HG02678 (cell line): ENCODE measurements around the gene ETFB.

Experiments used
- ATAC-seq: cut with Tn5 transposase; IDR thresholded peaks from one replicate; pipeline ENCODE4 v1.9.1; 2021; ENCODE audit warnings: mild to moderate bottlenecking, moderate library complexity; ENCODE audit not compliant: unreplicated experiment

ETFB gene

DNA sequence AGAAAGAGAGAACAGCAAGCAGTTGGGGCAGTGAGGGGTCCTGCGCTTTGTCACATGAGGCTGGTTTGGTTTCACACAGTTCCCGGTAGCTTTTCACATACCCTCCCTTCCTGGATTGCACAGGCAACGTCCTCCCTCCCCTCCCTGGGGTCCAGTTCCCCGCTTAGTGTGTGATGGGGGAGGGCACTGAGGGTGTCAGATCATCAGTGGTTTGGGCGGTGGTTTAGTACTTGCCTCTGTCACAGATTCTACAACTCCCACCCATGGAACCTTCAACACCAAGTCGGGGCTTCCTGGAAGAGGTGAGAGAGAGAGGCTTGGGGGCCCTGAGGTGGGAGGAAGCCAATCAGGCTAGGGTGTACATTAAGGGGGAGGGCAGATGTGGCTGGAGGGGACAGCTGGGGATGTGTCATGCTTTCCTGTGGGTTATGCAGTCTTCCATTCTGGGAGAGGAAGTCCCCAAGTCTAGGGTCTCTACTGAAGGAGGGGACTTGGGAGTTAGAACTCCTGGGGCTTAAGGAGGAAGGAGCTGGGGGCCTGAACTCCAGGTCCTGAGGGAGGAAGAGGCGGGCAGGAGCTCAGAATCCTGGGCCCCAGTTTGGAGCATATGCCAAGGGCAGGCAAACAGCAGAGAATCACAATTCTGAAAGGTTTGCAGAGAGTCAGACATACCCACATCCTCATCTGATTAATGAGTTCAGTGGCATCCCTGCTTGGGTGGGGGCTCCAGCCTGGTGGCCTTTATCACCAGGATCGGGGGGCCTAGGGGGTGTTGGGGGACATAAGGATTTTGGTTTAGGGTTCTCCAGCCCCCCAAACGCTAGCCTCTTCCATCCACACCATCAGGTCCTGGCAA is 6.7 kb upstream of the ETFB start, which contains the start of gene NKG7:
TSS of gene NKG7 (minus strand) at position 6 of the 856 bp plus-strand sequence. CDS start 119 bp downstream, outside the sequence.
- peak; percentile 39 for ATAC-seq

- ATAC-seq: no peak
These were observed 5.9 kb upstream of the ETFB start for GRCh38 chr19:51372021-51372648.

DNA sequence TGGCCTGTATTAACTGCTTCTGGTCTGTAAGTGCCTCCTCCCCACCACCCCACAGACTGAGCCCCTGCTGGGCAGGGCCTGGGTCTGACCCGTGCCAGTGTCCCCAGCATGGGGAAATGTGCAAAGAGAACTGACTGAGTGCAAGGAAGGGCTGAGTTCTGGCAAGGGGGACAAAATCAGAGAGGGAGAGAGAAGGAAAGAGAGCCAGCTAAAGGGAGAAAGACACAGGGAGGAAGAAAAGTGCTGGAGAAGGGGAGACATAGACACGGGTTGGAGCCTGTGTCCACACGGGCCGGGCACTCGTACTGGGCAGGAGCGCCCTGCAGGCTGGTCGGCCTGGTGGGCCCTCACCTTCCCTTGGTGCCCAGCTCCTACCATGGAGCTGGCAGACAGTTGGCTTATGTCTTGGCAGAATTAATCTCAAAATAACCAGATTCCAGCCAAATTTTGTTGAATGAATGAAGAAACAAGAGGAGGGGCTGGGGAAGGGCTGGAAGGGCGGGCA is 5.0 kb upstream of the ETFB start:
- ATAC-seq: no peak

- no peak for ATAC-seq
These were observed 4.0 kb upstream of the ETFB start for GRCh38 chr19:51370230-51370629.

- ATAC-seq: no peak
These were observed 2.4 kb upstream of the ETFB start, which contains the start of gene CLDND2 for GRCh38 chr19:51368366-51369282. Gene CLDND2, minus strand, starts transcription at chr19:51369003. Its CDS starts 426 bp downstream, at chr19:51368577.

GRCh38 chr19:51367565-51368365 is 1.6 kb upstream of the ETFB start:
- peak; percentile 77 for ATAC-seq

DNA sequence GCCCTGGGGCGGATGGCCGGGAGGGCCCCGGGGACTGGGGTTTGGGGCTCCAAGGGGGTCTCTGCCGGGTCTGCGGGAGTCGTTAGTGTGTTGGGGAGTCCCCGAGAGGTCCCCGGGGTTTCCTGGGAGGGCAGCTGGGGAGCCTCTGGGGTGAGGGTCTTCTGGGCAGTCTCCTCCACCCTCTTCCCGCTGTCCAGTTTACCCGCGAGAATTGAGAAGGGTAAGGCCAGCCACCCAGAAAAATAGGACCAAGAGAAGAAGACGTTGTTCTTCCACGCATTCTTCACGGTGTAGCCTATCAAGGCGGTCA is 1.0 kb upstream of the ETFB start:
- ATAC-seq: no peak

DNA sequence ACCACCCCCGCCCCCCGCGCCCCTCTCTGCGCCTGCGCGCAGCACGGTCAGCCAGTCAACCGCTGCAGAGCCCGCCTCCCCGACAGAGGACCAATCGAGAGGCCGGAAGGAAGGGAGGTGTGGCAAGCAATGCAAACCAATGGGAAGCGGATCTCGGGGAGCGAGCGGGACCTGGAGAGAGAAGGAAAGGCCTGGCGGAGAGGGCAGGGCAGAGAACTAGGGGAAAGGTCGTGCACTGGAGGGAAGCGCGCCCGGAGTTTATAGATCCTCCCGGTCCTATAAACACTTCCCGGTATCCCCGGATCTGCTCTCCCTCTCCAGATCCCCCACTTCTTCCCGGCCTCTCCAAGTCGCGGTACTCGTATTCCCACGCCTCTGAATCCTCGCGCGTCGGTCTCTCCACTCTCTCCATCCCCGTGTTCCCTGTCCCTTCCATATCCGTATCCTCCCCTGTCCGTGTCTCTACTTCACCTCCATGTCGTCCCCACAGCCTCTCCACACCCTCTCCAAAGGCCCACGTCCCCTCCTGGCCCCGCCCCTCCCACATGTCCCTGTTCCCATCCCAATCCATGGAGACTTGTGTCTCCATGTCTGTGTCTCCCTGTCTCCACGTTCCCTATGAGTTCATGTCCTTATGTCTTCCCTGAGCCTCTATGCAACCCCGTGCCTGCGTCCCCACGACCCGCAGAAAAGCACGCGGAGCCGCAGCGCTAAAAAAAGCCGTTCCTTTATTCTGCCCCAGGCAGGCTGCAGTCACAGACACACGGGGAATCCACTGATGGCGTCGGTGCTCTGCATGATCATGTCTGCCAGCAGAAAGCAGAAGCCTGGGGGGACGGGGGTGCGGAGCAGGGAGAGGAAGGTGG is 434 bp upstream of the ETFB start:
- ATAC-seq: peak; percentile 52

DNA sequence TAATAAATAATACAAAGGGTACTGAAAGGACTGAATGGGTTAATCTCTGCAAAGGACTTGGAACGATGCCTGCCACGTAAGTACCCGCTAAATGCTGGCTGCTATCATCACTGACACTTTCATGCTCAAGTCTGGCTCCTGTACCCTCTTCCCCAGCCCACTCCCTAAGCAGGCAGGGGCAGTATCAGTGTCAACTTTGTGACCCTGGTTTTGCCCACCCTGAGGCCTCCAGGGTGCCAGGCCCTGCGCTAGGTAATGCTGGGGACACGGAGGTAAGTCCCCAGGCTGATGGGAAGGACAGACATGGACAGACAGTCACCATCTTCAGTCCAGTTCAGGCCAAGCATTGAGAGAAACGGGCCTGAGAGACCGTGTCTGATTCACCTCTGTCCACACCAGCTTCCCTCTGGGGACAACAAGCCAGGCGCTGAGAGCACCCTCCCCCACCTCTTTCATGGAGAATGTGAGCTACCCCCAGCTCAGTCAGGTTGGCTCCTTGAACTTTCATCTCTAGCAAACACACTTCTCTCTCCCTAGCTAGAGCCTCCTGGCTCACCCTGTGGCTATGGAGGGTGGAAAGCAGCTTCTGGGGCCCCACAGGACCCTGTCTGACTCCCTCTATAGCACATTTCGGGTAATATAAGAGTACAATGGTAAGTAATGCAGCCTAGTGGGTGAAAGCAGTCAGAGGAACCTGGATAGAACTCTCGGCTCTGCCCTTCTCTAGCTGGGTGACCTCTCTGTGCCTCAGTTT is 800 bp downstream of the ETFB start:
- no peak for ATAC-seq

GRCh38 chr19:51364200-51365106 is 1.7 kb downstream of the ETFB start:
- ATAC-seq: no peak

DNA sequence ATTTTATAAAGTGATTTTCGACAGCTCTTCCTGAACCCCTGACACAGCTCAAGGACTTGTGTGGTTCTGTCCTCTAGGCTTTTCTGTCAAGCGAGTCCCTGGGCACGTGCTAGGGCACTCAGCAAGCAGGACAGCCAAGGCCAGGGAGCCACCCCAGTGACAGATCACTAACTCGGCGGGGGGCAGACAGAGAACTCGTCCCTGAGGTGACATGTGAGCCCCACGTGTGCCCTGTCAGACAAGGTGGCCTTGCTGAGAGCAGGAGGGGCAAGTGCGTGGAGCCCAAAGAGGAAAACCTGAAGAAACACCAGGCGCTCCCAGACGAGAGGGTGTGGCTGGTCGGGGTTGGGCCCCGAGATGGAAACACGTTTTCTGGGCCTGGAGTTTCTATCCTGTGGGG is 4.9 kb downstream of the ETFB start:
- no peak for ATAC-seq

- no peak for ATAC-seq
These were observed 6.9 kb downstream of the ETFB start for GRCh38 chr19:51359294-51359693.

- no peak for ATAC-seq
These were observed 8.2 kb downstream of the ETFB start for GRCh38 chr19:51357952-51358351.

DNA sequence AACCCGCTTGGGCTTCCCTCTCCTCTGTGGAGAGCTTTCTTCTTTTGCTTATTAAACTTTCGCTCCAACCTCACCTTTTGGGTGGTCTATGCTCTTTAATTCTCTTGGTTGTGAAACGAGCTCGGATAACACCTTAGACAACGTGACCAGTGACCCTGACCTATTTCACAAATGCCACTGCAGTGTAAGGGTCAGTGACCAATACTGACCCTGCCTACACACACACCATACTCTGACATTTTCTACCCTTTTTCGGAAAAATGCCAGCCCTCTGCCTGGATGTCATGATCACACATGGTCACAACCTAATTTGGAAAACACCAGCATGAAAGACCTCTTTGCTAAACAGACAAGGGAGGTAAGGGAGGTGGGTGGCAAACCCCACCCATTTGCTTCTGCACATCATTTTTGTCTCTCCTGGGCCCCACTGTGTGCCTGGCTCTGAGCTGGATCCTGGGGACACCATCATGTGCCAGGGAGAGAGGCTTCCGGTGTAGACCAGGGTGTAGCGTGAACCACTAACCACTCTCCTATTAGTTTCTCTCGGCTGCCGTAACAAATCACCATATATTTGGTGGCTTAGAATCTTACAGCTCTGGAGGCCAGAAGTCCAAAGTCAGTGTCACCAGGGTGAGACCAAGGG is 9.9 kb downstream of the ETFB start:
- no peak for ATAC-seq

GRCh38 chr19:51354742-51355148 is 11.4 kb downstream of the ETFB start:
- no peak for ATAC-seq

- ATAC-seq: no peak
These were observed 12.0 kb downstream of the ETFB start for GRCh38 chr19:51354103-51354741.
